Nephron (organoid): Measurements from ENCODE around the gene SLC39A10.

Experiments
- H3K27ac Mint-ChIP-seq, 3 experiments: 2 replicates each; pipeline ENCODE4 v1.8.0; 2020; ENCODE audit warnings: mixed read lengths in 3 of 3, mild to moderate bottlenecking in 2 of 3, moderate library complexity in 1 of 3
- H3K27me3 Mint-ChIP-seq: 2 replicates; pipeline ENCODE4 v1.8.0; 2021; ENCODE audit warnings: low read depth, mild to moderate bottlenecking, moderate library complexity, mixed read lengths
- H3K36me3 Mint-ChIP-seq: 2 replicates; pipeline ENCODE4 v1.8.0; 2020; ENCODE audit warnings: low read depth, mixed read lengths
- H3K4me1 Mint-ChIP-seq: 2 replicates; pipeline ENCODE4 v1.8.0; 2020; ENCODE audit warnings: mixed read lengths
- H3K4me3 Mint-ChIP-seq, 3 experiments: 2 replicates each; pipeline ENCODE4 v1.8.0; 2020; ENCODE audit warnings: mild to moderate bottlenecking in 3 of 3, mixed read lengths in 3 of 3, moderate library complexity in 2 of 3
- H3K9me3 Mint-ChIP-seq: 2 replicates; pipeline ENCODE4 v1.8.0; 2020; ENCODE audit warnings: mixed read lengths
- CTCF ChIP-seq, 3 experiments: fragments of 200-600 bp; sonication (generic); IDR thresholded peaks; one replicate each; pipeline ENCODE4 v1.5.0; 2021; ENCODE audit warnings: antibody characterized with exemption in 3 of 3; ENCODE audit not compliant: unreplicated experiment in 3 of 3

Gene SLC39A10

GRCh38 chr2:195706161-195706900, 49.3 kb downstream of the SLC39A10 start:
- peaks cover 10% of the 10 kb centered on the region for H3K9me3 Mint-ChIP-seq
- no peak overlapping the region for H3K4me3 Mint-ChIP-seq
- no peak for TF ChIP-seq CTCF (IDR thresholded peaks at IDR 0.05; ENCODE audit: unreplicated experiment in 3 of 3)
- no peaks in the 10 kb centered on the region for H3K27me3 Mint-ChIP-seq
- H3K4me1 Mint-ChIP-seq: no peaks in the 10 kb centered on the region
- H3K36me3 Mint-ChIP-seq: peaks cover 57% of the 10 kb centered on the region
- H3K27ac Mint-ChIP-seq: peak overlapping the region in 2 of 3 experiments; percentile 53 to 62

GRCh38 chr2:195709901-195710806, 53.1 kb downstream of the SLC39A10 start:
- Mint-ChIP-seq H3K27ac (no peak overlapping the region), H3K9me3 (no peaks in the 10 kb centered on the region), H3K36me3 (peaks cover 61% of the 10 kb centered on the region), H3K27me3 (no peaks in the 10 kb centered on the region), H3K4me1 (no peaks in the 10 kb centered on the region), H3K4me3 (no peak overlapping the region)
- no peak for TF ChIP-seq CTCF (IDR thresholded peaks at IDR 0.05; ENCODE audit: unreplicated experiment in 3 of 3)

GRCh38 chr2:195711478-195711877, 54.5 kb downstream of the SLC39A10 start:
- Mint-ChIP-seq H3K4me1 (no peaks in the 10 kb centered on the region), H3K27ac (peak overlapping the region; percentile 4 to 41 (median 34)), H3K4me3 (no peak overlapping the region), H3K9me3 (no peaks in the 10 kb centered on the region), H3K36me3 (peaks cover 68% of the 10 kb centered on the region), H3K27me3 (no peaks in the 10 kb centered on the region)
- no peak for TF ChIP-seq CTCF (IDR thresholded peaks at IDR 0.05; ENCODE audit: unreplicated experiment in 3 of 3)

GRCh38 chr2:195716466-195716865, 59.4 kb downstream of the SLC39A10 start:
- Mint-ChIP-seq H3K4me3 (no peak overlapping the region), H3K36me3 (peaks cover 66% of the 10 kb centered on the region), H3K4me1 (no peaks in the 10 kb centered on the region), H3K9me3 (no peaks in the 10 kb centered on the region), H3K27ac (no peak overlapping the region), H3K27me3 (no peaks in the 10 kb centered on the region)
- TF ChIP-seq CTCF (IDR thresholded peaks at IDR 0.05; ENCODE audit: unreplicated experiment in 3 of 3): no peak

- no peaks in the 10 kb centered on the region for H3K4me1 Mint-ChIP-seq
- H3K9me3 Mint-ChIP-seq: no peaks in the 10 kb centered on the region
- no peaks in the 10 kb centered on the region for H3K27me3 Mint-ChIP-seq
- H3K36me3 Mint-ChIP-seq: peaks cover 52% of the 10 kb centered on the region
- no peak overlapping the region for H3K4me3 Mint-ChIP-seq
- no peak overlapping the region for H3K27ac Mint-ChIP-seq
- no peak for TF ChIP-seq CTCF (IDR thresholded peaks at IDR 0.05; ENCODE audit: unreplicated experiment in 3 of 3)
Measured at GRCh38 chr2:195721042-195721441, 64.0 kb downstream of the SLC39A10 start.
